SJCRH30 (cell line): Measurements from ENCODE around the gene BPIFB2. TPM values are rescaled to one million over a fixed set of nuclear protein-coding genes. Genes with fewer than 3 reads are reported as not detected.
"Not testable (repeated sequence)": the region's sequence is repeated elsewhere in the genome, so short reads cannot be mapped to it uniquely, and the experiment has no call there.

Source experiments
- DNase-seq, 2 experiments: peaks; one replicate each; pipeline ENCODE4 v3.0.0-alpha.2; 2015 to 2020
- H3K27ac ChIP-seq: fragments of 250-450 bp; sonication (Bioruptor Pico); 2 replicates; pipeline ENCODE4 v1.5.1; 2020; ENCODE audit warnings: mild to moderate bottlenecking, moderate library complexity
- H3K27me3 ChIP-seq: fragments of 250-450 bp; sonication (Bioruptor Pico); 2 replicates; pipeline ENCODE4 v1.5.1; 2020; ENCODE audit warnings: mild to moderate bottlenecking, moderate library complexity
- H3K36me3 ChIP-seq: fragments of 250-450 bp; sonication (Bioruptor Pico); 2 replicates; pipeline ENCODE4 v1.5.1; 2020; ENCODE audit warnings: mild to moderate bottlenecking, moderate library complexity
- H3K4me1 ChIP-seq: fragments of 250-450 bp; sonication (Bioruptor Pico); 2 replicates; pipeline ENCODE4 v1.5.1; 2020; ENCODE audit warnings: mild to moderate bottlenecking, moderate library complexity
- H3K4me3 ChIP-seq: fragments of 250-450 bp; sonication (Bioruptor Pico); 2 replicates; pipeline ENCODE4 v1.5.1; 2020; ENCODE audit warnings: mild to moderate bottlenecking, moderate library complexity
- H3K9me3 ChIP-seq: fragments of 250-450 bp; sonication (Bioruptor Pico); replicated peaks from 2 replicates; pipeline ENCODE4 v1.5.1; 2020; ENCODE audit warnings: mild to moderate bottlenecking, moderate library complexity
- total RNA-seq: library from RNA; depleted of rRNA; stranded (reverse); fragments of >200 nt; shearing (Covaris generic); gene quantifications from 2 replicates; pipeline ENCODE4 v1.2.3, GENCODE V29; 2014; rRNA removed

BPIFB2 gene
- not detected in 2 replicates for total RNA-seq

GRCh38 chr20:33007376-33008335, at the start of gene BPIFB2:
TSS of gene BPIFB2 (plus strand) at chr20:33007704. CDS start at chr20:33008575, 871 bp downstream.
- DNase-seq, result no peak
- Histone ChIP-seq H3K27me3 (no peaks in the 10 kb centered on the region), H3K9me3 (no peaks in the 10 kb centered on the region), H3K4me3 (no peak within 1 kb of the TSS), H3K36me3 (no peaks in the 10 kb centered on the region), H3K27ac (no peak within 1 kb of the TSS), H3K4me1 (peaks cover 8% of the 10 kb centered on the region; the same call in 1 of the 2 replicates)

GRCh38 chr20:32958574-32958973, 48.9 kb upstream of the BPIFB2 start:
- H3K36me3 ChIP-seq, result no peaks in the 10 kb centered on the region
- H3K27me3 ChIP-seq, result no peaks in the 10 kb centered on the region
- peaks cover 14% of the 10 kb centered on the region; the same call in 1 of the 2 replicates for H3K9me3 ChIP-seq
- no peak for DNase-seq
- H3K4me1 ChIP-seq, result peaks cover 10% of the 10 kb centered on the region; the same call in 1 of the 2 replicates
- H3K27ac ChIP-seq, result no peak overlapping the region
- H3K4me3 ChIP-seq, result no peak overlapping the region

GRCh38 chr20:32959351-32960221, 47.9 kb upstream of the BPIFB2 start:
- H3K9me3 ChIP-seq, result peaks cover 14% of the 10 kb centered on the region; the same call in 1 of the 2 replicates
- DNase-seq, result no peak
- peaks cover 10% of the 10 kb centered on the region; the same call in 1 of the 2 replicates for H3K4me1 ChIP-seq
- no peaks in the 10 kb centered on the region for H3K27me3 ChIP-seq
- no peak overlapping the region for H3K27ac ChIP-seq
- no peak overlapping the region for H3K4me3 ChIP-seq
- H3K36me3 ChIP-seq, result no peaks in the 10 kb centered on the region

GRCh38 chr20:32960222-32960518, 47.3 kb upstream of the BPIFB2 start:
- Histone ChIP-seq H3K4me1 (peaks cover 10% of the 10 kb centered on the region; the same call in 1 of the 2 replicates), H3K9me3 (peaks cover 14% of the 10 kb centered on the region; the same call in 1 of the 2 replicates), H3K27ac (no peak overlapping the region), H3K4me3 (no peak overlapping the region), H3K27me3 (0 out of 2 replicates have a peak, but pooled peaks cover 3% of the 10 kb centered on the region), H3K36me3 (no peaks in the 10 kb centered on the region)
- no peak for DNase-seq

- DNase-seq, result no peak
- no peak overlapping the region for H3K4me3 ChIP-seq
- peaks cover 10% of the 10 kb centered on the region; the same call in 1 of the 2 replicates for H3K4me1 ChIP-seq
- no peaks in the 10 kb centered on the region for H3K36me3 ChIP-seq
- H3K27me3 ChIP-seq, result 0 out of 2 replicates have a peak, but pooled peaks cover 5% of the 10 kb centered on the region
- H3K9me3 ChIP-seq, result peaks cover 13% of the 10 kb centered on the region; the same call in 1 of the 2 replicates
- H3K27ac ChIP-seq, result no peak overlapping the region
These were observed 46.4 kb upstream of the BPIFB2 start for GRCh38 chr20:32960849-32961731.

- Histone ChIP-seq H3K27me3 (0 out of 2 replicates have a peak, but pooled peaks cover 5% of the 10 kb centered on the region), H3K4me3 (no peak overlapping the region), H3K4me1 (peaks cover 10% of the 10 kb centered on the region; the same call in 1 of the 2 replicates), H3K9me3 (0 out of 2 replicates have a peak, but pooled peaks cover 5% of the 10 kb centered on the region), H3K36me3 (no peaks in the 10 kb centered on the region), H3K27ac (no peak overlapping the region)
- DNase-seq, result no peak
These were observed 45.5 kb upstream of the BPIFB2 start for GRCh38 chr20:32962053-32962452.

GRCh38 chr20:32962646-32963045, 44.9 kb upstream of the BPIFB2 start:
- not testable (repeated sequence) for H3K4me3 ChIP-seq, H3K9me3 ChIP-seq, H3K27ac ChIP-seq, H3K36me3 ChIP-seq, H3K27me3 ChIP-seq, DNase-seq, H3K4me1 ChIP-seq

GRCh38 chr20:32963176-32963575, 44.3 kb upstream of the BPIFB2 start:
- no peak for DNase-seq
- Histone ChIP-seq H3K9me3 (no peaks in the 10 kb centered on the region), H3K4me3 (no peak overlapping the region), H3K27ac (no peak overlapping the region), H3K36me3 (no peaks in the 10 kb centered on the region), H3K4me1 (peaks cover under 1% of the 10 kb centered on the region; the same call in 1 of the 2 replicates), H3K27me3 (0 out of 2 replicates have a peak, but pooled peaks cover 5% of the 10 kb centered on the region)

GRCh38 chr20:32964575-32964974, 42.9 kb upstream of the BPIFB2 start:
- H3K36me3 ChIP-seq, result no peaks in the 10 kb centered on the region
- no peak overlapping the region for H3K27ac ChIP-seq
- H3K4me3 ChIP-seq, result no peak overlapping the region
- H3K27me3 ChIP-seq, result 0 out of 2 replicates have a peak, but pooled peaks cover 5% of the 10 kb centered on the region
- H3K4me1 ChIP-seq, result no peaks in the 10 kb centered on the region
- H3K9me3 ChIP-seq, result no peaks in the 10 kb centered on the region
- DNase-seq, result no peak

GRCh38 chr20:32965115-32965514, 42.4 kb upstream of the BPIFB2 start:
- peak in 1 of 2 experiments; percentile 5 for DNase-seq
- no peak overlapping the region for H3K4me3 ChIP-seq
- no peaks in the 10 kb centered on the region for H3K4me1 ChIP-seq
- no peaks in the 10 kb centered on the region for H3K36me3 ChIP-seq
- no peaks in the 10 kb centered on the region for H3K9me3 ChIP-seq
- no peak overlapping the region for H3K27ac ChIP-seq
- 0 out of 2 replicates have a peak, but pooled peaks cover 5% of the 10 kb centered on the region for H3K27me3 ChIP-seq

- Histone ChIP-seq H3K4me3 (no peak overlapping the region), H3K4me1 (peaks cover under 1% of the 10 kb centered on the region; the same call in 1 of the 2 replicates), H3K9me3 (no peaks in the 10 kb centered on the region), H3K27me3 (0 out of 2 replicates have a peak, but pooled peaks cover 5% of the 10 kb centered on the region), H3K27ac (no peak overlapping the region), H3K36me3 (no peaks in the 10 kb centered on the region)
- DNase-seq, result peak in 1 of 2 experiments; percentile 2
These were observed 41.7 kb upstream of the BPIFB2 start for GRCh38 chr20:32965581-32966373.

- DNase-seq, result peak in 1 of 2 experiments; percentile 2
- Histone ChIP-seq H3K4me1 (peaks cover 6% of the 10 kb centered on the region; the same call in 1 of the 2 replicates), H3K27ac (no peak overlapping the region), H3K36me3 (no peaks in the 10 kb centered on the region), H3K27me3 (0 out of 2 replicates have a peak, but pooled peaks cover 5% of the 10 kb centered on the region), H3K9me3 (no peaks in the 10 kb centered on the region), H3K4me3 (no peak overlapping the region)
These were observed 41.1 kb upstream of the BPIFB2 start for GRCh38 chr20:32966382-32966781.
